HFF-Myc (cell line): ENCODE results near the gene ARAF.
A peak's percentile ranks its signal among the peaks of the same experiment; 100 is the strongest.

Source experiments
- DNase-seq: peaks from one replicate; pipeline ENCODE4 v3.0.0-alpha.2; 2011; ENCODE audit warnings: low read depth; ENCODE audit errors: extremely low read depth
- H3K4me3 ChIP-seq: replicated peaks from 2 replicates; pipeline ENCODE4 v1.5.1; 2011; ENCODE audit warnings: low read depth, mild to moderate bottlenecking, control low read depth, low read length
- TF ChIP-seq, protein P1 (sequence below): IDR thresholded peaks from 2 replicates; pipeline ENCODE4 v1.5.1; 2012; ENCODE audit warnings: mild to moderate bottlenecking, low read depth, low read length, control low read depth; ENCODE audit errors: missing control alignments

ARAF gene

DNA sequence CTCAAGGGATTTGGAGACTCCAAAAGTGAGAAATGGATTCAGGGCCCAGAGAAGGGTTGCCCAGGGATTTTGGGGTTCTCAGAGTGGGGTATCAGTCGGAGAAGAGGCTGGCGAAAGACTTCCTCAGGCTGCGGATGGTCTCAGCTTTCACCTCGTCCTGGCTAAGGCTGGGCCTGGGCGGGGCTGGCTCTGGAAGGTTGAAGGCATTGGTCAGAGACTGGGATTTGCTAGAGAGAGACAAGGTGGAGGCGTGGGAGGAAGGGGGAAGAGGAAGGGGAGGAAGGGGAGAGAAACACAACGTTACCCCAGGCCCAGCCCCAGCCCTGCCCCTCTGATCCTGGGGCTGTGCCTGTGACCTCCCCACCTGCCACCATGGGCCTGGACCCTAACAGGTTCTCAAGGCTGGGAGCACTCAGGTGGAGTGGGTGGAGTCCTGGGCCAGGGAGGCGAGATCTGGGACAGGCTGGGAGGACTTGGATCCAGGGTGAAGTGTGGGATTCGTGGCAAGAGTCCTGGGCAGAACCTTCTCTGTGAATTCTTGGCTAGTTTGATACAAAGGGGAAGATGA is 11.9 kb downstream of the ARAF start:
- H3K4me3 ChIP-seq: no peak overlapping the region
- TF ChIP-seq, protein P1, sequence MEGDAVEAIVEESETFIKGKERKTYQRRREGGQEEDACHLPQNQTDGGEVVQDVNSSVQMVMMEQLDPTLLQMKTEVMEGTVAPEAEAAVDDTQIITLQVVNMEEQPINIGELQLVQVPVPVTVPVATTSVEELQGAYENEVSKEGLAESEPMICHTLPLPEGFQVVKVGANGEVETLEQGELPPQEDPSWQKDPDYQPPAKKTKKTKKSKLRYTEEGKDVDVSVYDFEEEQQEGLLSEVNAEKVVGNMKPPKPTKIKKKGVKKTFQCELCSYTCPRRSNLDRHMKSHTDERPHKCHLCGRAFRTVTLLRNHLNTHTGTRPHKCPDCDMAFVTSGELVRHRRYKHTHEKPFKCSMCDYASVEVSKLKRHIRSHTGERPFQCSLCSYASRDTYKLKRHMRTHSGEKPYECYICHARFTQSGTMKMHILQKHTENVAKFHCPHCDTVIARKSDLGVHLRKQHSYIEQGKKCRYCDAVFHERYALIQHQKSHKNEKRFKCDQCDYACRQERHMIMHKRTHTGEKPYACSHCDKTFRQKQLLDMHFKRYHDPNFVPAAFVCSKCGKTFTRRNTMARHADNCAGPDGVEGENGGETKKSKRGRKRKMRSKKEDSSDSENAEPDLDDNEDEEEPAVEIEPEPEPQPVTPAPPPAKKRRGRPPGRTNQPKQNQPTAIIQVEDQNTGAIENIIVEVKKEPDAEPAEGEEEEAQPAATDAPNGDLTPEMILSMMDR: no peak
- DNase-seq: no peak

- DNase-seq: no peak
- TF ChIP-seq, protein P1: no peak
- 0 out of 2 replicates have a peak overlapping the region, but pooled peaks have one; percentile 3 for H3K4me3 ChIP-seq
Measured at GRCh38 chrX:47573341-47574075, 12.5 kb downstream of the ARAF start.

DNA sequence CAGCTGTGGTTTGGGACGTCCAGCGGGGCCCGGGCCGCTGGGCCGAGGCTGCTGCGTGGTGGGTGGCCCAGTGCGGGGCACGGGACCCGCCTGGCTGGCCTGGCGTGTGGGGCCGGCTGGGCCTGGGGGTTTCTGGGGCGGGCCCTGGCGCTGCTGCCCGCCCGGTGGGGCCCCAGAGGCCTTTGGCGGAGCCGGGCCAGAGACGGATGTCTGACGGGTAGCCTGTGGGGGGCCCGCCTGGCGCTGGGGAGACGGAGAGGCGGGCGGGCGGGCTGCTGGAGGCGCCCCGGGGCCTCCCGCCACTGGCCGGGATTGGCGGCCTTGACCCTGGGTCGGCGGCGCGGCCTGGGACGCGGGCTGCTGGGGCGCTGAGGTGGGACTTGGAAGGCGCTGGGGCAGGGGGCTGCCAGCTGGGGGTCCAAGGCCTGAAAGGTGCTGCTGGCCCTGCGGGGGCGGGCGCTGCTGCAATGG is 13.1 kb downstream of the ARAF start:
- TF ChIP-seq, protein P1: no peak
- DNase-seq: no peak
- H3K4me3 ChIP-seq: 0 out of 2 replicates have a peak overlapping the region, but pooled peaks have one; percentile 3

- no peak for DNase-seq
Measured at GRCh38 chrX:47574547-47575301, 13.7 kb downstream of the ARAF start.

DNA sequence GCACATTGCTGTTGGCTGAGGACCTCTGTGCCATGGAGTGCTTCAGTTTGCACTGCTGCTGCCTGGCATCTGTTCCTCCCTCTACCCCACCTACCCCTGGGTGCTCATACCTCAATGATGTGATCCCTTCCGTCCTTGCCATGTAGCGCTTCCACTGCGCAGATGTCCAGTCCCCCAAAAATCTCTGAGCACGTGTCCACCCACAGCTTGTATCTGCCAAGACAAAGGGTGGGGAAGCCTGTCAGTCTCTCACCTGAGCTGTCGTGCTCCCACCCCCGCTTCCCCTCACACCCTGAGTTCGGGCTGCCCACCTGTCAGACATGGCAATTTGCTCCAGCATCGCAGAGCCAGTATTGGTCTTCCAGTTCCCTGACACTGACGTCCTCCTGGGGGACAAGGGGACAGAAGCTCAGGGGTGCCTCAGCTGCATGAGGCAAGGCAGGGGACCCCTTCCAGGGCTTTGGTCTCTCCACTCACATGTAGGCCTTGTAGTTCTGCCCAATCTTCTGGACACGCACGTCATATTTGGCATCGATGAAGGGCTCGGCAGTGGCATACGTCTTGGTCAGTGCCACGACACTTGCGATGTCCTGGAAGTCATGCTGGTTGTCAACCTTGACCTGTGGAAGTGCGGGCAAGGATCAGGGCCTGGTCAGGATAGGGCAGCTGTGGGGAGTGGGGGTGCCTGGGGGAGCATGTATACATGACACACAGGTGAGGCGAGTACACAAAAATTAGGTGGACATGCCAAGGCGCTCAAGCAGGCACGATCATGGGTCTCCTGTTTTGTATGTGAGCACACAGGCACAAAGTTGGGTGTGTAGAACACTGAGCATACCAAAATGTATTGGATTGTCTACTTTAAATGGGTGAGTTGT is 15.3 kb downstream of the ARAF start:
- no peak for DNase-seq
- no peak overlapping the region for H3K4me3 ChIP-seq
- TF ChIP-seq, protein P1: no peak

More at GRCh38 chrX:47574547-47575301, 13.7 kb downstream of the ARAF start:
- no peak overlapping the region for H3K4me3 ChIP-seq
- TF ChIP-seq, protein P1: no peak

- no peak overlapping the region for H3K4me3 ChIP-seq
- TF ChIP-seq, protein P1: no peak
- DNase-seq: no peak
Measured at GRCh38 chrX:47577424-47577823, 16.4 kb downstream of the ARAF start.
